Testis (tissue), 3 donors: ENCODE measurements around the gene SF3B3. TPM values are rescaled to one million over a fixed set of nuclear protein-coding genes. Genes with fewer than 3 reads are reported as not detected.

ENCODE experiments used
- DNase-seq: peaks from one replicate; pipeline ENCODE4 v3.0.0-alpha.2; 2019
- H3K27ac ChIP-seq, 2 donors: fragments of 200-600 bp; sonication (generic); one replicate each; pipeline ENCODE4 v1.5.1; 2019
- H3K27me3 ChIP-seq: fragments of 200-600 bp; sonication (generic); one replicate; pipeline ENCODE4 v1.5.1; 2019
- H3K36me3 ChIP-seq: fragments of 200-600 bp; sonication (generic); one replicate; pipeline ENCODE4 v1.5.1; 2017; ENCODE audit warnings: low read depth; ENCODE audit errors: missing control alignments
- H3K4me1 ChIP-seq: fragments of 200-600 bp; sonication (generic); one replicate; pipeline ENCODE4 v1.5.1; 2019
- H3K4me3 ChIP-seq, 2 donors: fragments of 200-600 bp; sonication (generic); one replicate each; pipeline ENCODE4 v1.5.1; 2017 to 2019
- H3K9me3 ChIP-seq: fragments of 200-600 bp; sonication (generic); one replicate; pipeline ENCODE4 v1.5.1; 2017
- POLR2A ChIP-seq: fragments of 450-650 bp; IDR thresholded peaks from one replicate; pipeline ENCODE4 v1.6.1; 2017; ENCODE audit warnings: antibody characterized with exemption, mild to moderate bottlenecking, moderate library complexity
- WGBS, 2 donors: methylation state at CpG; one replicate each; pipeline ENCODE4 v1.1.5; 2018; 5-methylcytosine and 5-hydroxymethylcytosine counted together
- intact Hi-C: fragments of 100-400 bp; cut with DNase I; formaldehyde crosslinking; loops from one replicate; pipeline ENCODE4 v1.15.1; 2023; ENCODE audit warnings: low total_unique reads
- polyA plus RNA-seq: library from polyadenylated mRNA; stranded (reverse); fragments of 350-450 nt; fragmentation: Illumina TruSeq; extraction: RNeasy Lipid Tissue Mini Kit (QIAGEN cat#74804); gene quantifications from one replicate; pipeline ENCODE4 v1.2.3, GENCODE V29; 2014; ENCODE audit warnings: low read depth, low replicate concordance; ENCODE audit not compliant: insufficient read depth
- total RNA-seq, 2 donors: library from RNA; depleted of rRNA; stranded (reverse); fragments of >200 nt; gene quantifications; one replicate each; pipeline ENCODE4 v1.2.3, GENCODE V29; 2016
- TF ChIP-seq, protein P1 (sequence below), 3 experiments: fragments of 450-650 bp in 2 of 3; fragments of 200-600 bp in 1 of 3; sonication (generic) in 1 of 3; IDR thresholded peaks; one replicate each; pipeline ENCODE4 v1.5.1; 2016 to 2019; ENCODE audit warnings: antibody characterized with exemption in 3 of 3, mild to moderate bottlenecking in 2 of 3, moderate library complexity in 1 of 3

The SF3B3 gene
- total and polyA plus RNA-seq, 3 donors from 2014 or later = 134 to 181 (median 143) TPM

DNA sequence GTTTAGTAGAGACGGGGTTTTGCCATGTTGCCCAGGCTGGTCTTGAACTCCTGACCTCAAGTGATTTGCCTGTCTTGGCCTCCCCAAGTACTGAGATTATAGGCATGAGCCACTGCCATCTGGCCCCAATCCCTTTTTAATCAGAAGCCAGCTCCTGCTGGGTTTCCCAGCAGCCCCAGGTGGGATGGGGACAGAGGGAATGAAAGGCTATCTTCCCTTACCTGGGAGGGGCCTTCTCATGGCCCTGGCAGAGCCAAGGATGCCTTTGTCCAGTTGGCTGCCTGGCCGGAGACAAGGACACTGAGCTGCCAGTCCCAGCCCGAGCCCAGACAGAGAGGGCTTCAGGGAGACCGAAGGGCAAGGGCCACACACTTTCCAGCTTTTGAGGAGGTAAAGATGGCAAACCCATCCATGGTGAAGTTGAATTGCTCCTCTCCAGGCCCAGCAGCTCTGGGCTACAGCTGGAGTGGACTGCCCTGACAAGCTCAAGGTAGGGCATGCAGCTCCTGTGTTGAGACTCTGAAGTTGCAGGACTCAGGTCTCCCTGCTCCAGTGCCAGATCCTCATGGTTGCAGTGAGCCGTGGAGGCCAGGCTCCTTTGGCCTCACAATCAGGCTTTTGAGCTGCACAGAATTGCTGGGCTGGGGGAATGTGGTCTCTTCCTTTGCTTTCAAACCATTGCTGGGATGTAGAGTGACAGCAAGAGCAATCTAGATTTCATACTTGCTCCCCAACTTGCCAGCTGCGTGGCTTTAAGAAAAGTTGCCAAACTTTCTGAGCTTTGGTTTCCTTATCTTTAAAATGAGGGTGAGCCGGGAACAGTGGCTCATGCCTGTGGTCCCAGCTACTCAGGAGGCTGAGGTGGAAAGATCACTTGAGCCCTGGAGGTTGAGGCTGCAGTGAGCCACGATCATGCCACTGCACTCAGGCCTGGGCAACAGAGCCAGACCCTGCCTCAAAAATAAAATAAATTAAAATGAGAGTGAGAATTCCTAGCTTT is 78.3 kb downstream of the SF3B3 start:
- Histone ChIP-seq H3K27ac (no peak overlapping the region), H3K27me3 (no peaks in the 10 kb centered on the region), H3K9me3 (no peaks in the 10 kb centered on the region), H3K4me3 (no peak overlapping the region), H3K36me3 (no peaks in the 10 kb centered on the region), H3K4me1 (peaks cover 7% of the 10 kb centered on the region)
- no peak for DNase-seq
- intact Hi-C loops = no loop called here
- WGBS, 2 donors = 70 to 85% methylated on average over 5 to 8 of the region's 8 CpGs
- TF ChIP-seq, protein P1, sequence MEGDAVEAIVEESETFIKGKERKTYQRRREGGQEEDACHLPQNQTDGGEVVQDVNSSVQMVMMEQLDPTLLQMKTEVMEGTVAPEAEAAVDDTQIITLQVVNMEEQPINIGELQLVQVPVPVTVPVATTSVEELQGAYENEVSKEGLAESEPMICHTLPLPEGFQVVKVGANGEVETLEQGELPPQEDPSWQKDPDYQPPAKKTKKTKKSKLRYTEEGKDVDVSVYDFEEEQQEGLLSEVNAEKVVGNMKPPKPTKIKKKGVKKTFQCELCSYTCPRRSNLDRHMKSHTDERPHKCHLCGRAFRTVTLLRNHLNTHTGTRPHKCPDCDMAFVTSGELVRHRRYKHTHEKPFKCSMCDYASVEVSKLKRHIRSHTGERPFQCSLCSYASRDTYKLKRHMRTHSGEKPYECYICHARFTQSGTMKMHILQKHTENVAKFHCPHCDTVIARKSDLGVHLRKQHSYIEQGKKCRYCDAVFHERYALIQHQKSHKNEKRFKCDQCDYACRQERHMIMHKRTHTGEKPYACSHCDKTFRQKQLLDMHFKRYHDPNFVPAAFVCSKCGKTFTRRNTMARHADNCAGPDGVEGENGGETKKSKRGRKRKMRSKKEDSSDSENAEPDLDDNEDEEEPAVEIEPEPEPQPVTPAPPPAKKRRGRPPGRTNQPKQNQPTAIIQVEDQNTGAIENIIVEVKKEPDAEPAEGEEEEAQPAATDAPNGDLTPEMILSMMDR (IDR thresholded peaks at IDR 0.05) = no peak
- no peak for TF ChIP-seq POLR2A

DNA sequence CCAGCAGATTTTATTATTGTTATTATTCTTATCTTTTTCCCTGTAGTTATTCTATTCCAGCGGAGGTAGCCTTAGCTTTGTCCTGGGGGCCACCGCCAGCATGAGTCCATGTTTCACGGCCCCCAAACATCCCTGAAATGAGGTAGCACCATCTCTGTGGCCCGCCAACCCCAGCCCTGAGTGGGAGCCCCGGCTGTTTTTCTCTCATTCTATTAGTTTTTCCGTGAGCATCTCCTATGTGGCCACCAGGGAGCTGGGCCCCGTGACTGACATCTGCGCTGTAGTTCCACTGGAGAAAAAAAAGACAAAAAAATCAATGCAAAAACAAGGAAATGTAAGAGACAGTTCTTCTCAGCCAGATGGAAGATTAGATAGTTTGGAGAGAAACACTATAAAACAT is 79.2 kb downstream of the SF3B3 start:
- Histone ChIP-seq H3K27ac (no peak overlapping the region), H3K9me3 (no peaks in the 10 kb centered on the region), H3K27me3 (no peaks in the 10 kb centered on the region), H3K4me1 (peaks cover 7% of the 10 kb centered on the region), H3K36me3 (no peaks in the 10 kb centered on the region), H3K4me3 (no peak overlapping the region)
- TF ChIP-seq POLR2A = no peak
- TF ChIP-seq, protein P1 (IDR thresholded peaks at IDR 0.05) = no peak
- DNase-seq = no peak
- intact Hi-C loops = no loop called here
- 87 to 88% methylated on average over 8 of the region's 8 CpGs for WGBS, 2 donors

DNA sequence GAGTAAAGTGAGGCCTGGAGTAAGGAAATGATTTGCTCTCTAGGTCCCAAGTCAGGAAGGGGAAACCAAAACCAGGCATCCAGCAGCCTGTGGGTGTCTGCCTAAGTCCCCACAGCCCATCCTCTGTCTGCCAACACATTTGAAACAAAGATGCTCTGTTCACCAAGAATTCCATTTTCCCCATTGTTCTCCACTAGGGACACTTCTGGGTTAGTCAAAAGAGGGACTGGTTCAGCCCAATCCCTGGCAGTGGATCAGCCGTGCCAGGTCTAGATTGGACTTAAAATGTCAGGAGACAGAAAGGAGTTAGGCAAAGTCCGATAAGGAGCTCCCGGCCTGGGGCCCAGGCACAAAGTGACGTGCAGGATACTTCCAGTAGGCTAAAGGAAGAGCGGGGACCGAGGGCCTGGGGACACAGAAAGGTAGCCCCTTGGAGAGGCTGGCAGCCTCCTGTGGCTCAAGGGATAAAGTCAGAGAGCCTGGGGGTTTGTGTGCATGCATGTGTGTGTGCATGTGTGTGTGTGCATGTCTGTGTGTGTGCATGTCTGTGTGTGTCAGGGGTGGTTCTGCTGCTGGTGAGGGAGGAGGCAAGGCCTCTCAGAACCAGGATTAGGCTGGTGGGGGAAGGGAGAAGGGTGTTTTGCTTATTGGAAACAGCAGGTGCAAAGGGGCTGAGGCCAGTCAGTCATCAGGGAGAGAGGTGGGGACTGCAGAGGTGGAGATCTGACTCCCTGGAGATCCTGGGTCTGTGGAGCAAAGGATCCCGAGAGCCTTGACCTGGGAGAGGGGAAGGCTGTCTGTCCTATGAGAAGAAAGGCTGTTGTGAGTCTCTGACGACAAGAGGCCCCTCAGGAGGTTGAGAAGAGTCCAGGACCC is 81.0 kb downstream of the SF3B3 start:
- no peak overlapping the region for H3K4me3 ChIP-seq
- H3K36me3 ChIP-seq = no peaks in the 10 kb centered on the region
- no peak for TF ChIP-seq POLR2A
- TF ChIP-seq, protein P1 (IDR thresholded peaks at IDR 0.05) = no peak
- H3K27me3 ChIP-seq = no peaks in the 10 kb centered on the region
- no peak overlapping the region for H3K27ac ChIP-seq
- no peaks in the 10 kb centered on the region for H3K4me1 ChIP-seq
- no peaks in the 10 kb centered on the region for H3K9me3 ChIP-seq
- DNase-seq = no peak
- 83 to 88% methylated on average over 8 of the region's 8 CpGs for WGBS, 2 donors
- intact Hi-C loops = no loop called here

DNA sequence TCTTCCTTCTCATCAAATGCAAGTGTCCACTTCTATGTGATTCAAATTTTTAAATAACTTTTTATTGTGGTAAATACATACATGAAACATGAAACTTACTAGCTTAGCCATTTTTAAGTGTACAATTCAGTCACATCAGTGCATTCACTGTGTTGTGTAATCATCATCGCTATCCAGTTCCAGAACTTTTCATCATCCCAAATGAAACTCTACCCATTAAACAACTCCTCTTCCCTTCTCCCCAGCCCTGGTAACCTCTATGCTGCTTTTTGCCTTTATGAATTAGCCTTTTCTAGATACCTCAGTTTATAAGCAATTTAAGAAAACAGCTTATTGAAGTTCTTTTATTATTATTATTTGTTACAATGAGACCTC is 81.7 kb downstream of the SF3B3 start:
- DNase-seq = no peak
- Histone ChIP-seq H3K27ac (no peak overlapping the region), H3K36me3 (no peaks in the 10 kb centered on the region), H3K4me1 (no peaks in the 10 kb centered on the region), H3K27me3 (no peaks in the 10 kb centered on the region), H3K4me3 (no peak overlapping the region), H3K9me3 (no peaks in the 10 kb centered on the region)
- intact Hi-C loops = no loop called here
- no peak for TF ChIP-seq POLR2A
- TF ChIP-seq, protein P1 (IDR thresholded peaks at IDR 0.05) = no peak
- 92 to 95% methylated on average over 1 of the region's 1 CpG for WGBS, 2 donors
